ENCODE measurements around the gene ETS1. TPM values are rescaled to one million over a fixed set of nuclear protein-coding genes. Genes with fewer than 3 reads are reported as not detected.
A peak's percentile ranks its signal among the peaks of the same experiment; 100 is the strongest.

ETS1 gene
- total RNA-seq, 1 donor from 2014 or later, result 45.3 TPM

DNA sequence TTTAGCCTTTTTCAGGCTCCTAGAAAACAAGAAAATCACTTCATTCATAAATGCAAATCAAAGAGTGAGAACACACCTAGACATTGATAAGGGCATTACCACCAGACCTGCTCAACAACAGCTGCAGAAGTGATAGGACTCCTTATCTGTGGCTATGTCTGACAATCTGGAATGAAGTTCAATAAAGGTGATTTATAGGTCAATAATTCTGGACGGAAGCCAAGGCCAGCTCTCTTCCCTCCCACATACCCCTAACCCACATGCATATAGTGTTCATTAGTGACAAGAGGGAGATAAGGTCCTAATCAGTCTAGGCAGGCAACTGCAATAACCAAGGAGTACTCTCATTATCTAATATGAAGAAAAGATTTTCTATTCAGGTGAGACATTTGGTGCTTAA lies 111.3 kb downstream of the ETS1 start:
- peak overlapping the region; percentile 85 for H3K27ac ChIP-seq (replicated peaks)
- DNase-seq, result no peak
- peaks cover 98% of the 10 kb centered on the region for H3K4me1 ChIP-seq
- H3K27me3 ChIP-seq (ENCODE audit: low read depth), result no peaks in the 10 kb centered on the region
- intact Hi-C loops (cut with micrococcal nuclease), result no loop called here
- peaks cover 63% of the 10 kb centered on the region for H3K36me3 ChIP-seq
- H3K4me3 ChIP-seq, result no peak overlapping the region
- no peak for TF ChIP-seq CTCF (IDR thresholded peaks at IDR 0.05; ENCODE audit: borderline replicate concordance)
- no peaks in the 10 kb centered on the region for H3K9me3 ChIP-seq (replicated peaks)

- H3K4me3 ChIP-seq, result peak overlapping the region; percentile 17
- H3K27me3 ChIP-seq (ENCODE audit: low read depth), result no peaks in the 10 kb centered on the region
- H3K36me3 ChIP-seq, result peaks cover 65% of the 10 kb centered on the region
- H3K9me3 ChIP-seq (replicated peaks), result no peaks in the 10 kb centered on the region
- peak overlapping the region; percentile 85 for H3K27ac ChIP-seq (replicated peaks)
- no peak for TF ChIP-seq CTCF (IDR thresholded peaks at IDR 0.05; ENCODE audit: borderline replicate concordance)
- DNase-seq, result no peak
- intact Hi-C loops (cut with micrococcal nuclease), result no loop called here
- peaks cover 98% of the 10 kb centered on the region for H3K4me1 ChIP-seq
Measured at GRCh38 chr11:128474036-128474874, 113.1 kb downstream of the ETS1 start.

GRCh38 chr11:128473636-128474035 lies 113.7 kb downstream of the ETS1 start:
- Histone ChIP-seq H3K27ac (replicated peaks) (peak overlapping the region; percentile 85), H3K36me3 (peaks cover 59% of the 10 kb centered on the region), H3K4me1 (peaks cover 98% of the 10 kb centered on the region), H3K4me3 (no peak overlapping the region), H3K27me3 (ENCODE audit: low read depth) (no peaks in the 10 kb centered on the region), H3K9me3 (replicated peaks) (no peaks in the 10 kb centered on the region)
- no peak for DNase-seq
- intact Hi-C loops (cut with micrococcal nuclease), result no loop called here
- TF ChIP-seq CTCF (IDR thresholded peaks at IDR 0.05; ENCODE audit: borderline replicate concordance), result no peak

GRCh38 chr11:128472128-128473089 lies 114.9 kb downstream of the ETS1 start:
- peaks cover 100% of the 10 kb centered on the region for H3K4me1 ChIP-seq
- no peaks in the 10 kb centered on the region for H3K9me3 ChIP-seq (replicated peaks)
- peaks cover 50% of the 10 kb centered on the region for H3K36me3 ChIP-seq
- H3K27me3 ChIP-seq (ENCODE audit: low read depth), result no peaks in the 10 kb centered on the region
- H3K27ac ChIP-seq (replicated peaks), result peak overlapping the region; percentile 46
- intact Hi-C loops (cut with micrococcal nuclease), result no loop called here
- DNase-seq, result no peak
- no peak overlapping the region for H3K4me3 ChIP-seq
- no peak for TF ChIP-seq CTCF (IDR thresholded peaks at IDR 0.05; ENCODE audit: borderline replicate concordance)

DNA sequence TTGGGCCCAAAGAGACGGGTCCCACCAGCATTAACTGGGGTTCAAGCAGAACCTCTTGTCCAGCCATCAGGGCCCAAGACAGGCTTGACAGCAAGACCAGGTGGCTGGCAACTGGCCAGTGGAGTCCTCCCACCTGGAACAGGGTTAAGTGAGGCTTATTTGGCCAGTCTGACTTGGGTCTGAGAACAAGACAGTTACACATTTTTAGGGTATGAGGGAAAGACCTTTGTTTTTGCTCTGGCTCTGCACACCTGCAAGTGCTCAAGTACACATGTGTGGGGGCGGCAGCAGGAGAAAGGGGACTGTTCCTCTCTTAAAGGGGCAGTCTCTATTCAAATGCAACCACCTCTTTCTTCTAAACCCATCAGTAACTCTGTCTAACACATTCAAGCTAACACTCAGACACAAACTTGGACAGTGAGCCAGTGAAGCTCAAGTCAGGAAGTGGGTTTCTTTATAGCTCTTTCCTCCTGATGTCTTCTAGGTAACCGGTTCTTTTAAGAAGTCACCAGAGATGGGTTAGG lies 116.2 kb downstream of the ETS1 start:
- intact Hi-C loops (cut with micrococcal nuclease), result no loop called here
- Histone ChIP-seq H3K27ac (replicated peaks) (peak overlapping the region; percentile 45), H3K4me1 (peaks cover 100% of the 10 kb centered on the region), H3K27me3 (ENCODE audit: low read depth) (no peaks in the 10 kb centered on the region), H3K36me3 (peaks cover 41% of the 10 kb centered on the region), H3K4me3 (no peak overlapping the region), H3K9me3 (replicated peaks) (no peaks in the 10 kb centered on the region)
- no peak for TF ChIP-seq CTCF (IDR thresholded peaks at IDR 0.05; ENCODE audit: borderline replicate concordance)
- no peak for DNase-seq

Data from left ventricle myocardium inferior (tissue), 1 donor.